GM18511 (cell line): ENCODE measurements around the gene MADD.

Experiments
- ATAC-seq: cut with Tn5 transposase; IDR thresholded peaks from one replicate; pipeline ENCODE4 v1.9.1; 2021; ENCODE audit warnings: mild to moderate bottlenecking, moderate library complexity; ENCODE audit not compliant: unreplicated experiment

The MADD gene

GRCh38 chr11:47269829-47270305 is at the start of gene MADD:
TSS of gene MADD (plus strand) at chr11:47270133.
- ATAC-seq = peak; percentile 80

- ATAC-seq = no peak
These were observed 49.5 kb upstream of the MADD start for GRCh38 chr11:47220401-47220821.

DNA sequence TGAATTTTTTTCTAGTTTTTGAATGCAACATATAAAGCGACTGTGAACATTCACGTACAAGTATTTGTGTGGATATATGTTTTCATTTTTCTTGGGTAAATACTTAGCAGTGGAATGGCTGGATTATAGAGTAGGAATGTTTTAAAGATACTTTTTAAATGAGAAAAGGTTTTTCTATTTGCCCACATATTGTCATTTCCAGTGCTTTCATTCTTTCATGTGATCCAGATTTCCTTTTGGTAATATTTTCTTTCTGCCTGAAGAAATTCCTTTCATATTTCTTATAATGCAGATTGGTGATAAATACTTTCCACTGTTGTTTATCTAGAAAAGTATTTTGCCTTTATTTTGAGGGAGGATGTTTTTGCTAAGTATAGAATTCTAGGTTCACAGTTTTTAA is 47.2 kb upstream of the MADD start:
- no peak for ATAC-seq

DNA sequence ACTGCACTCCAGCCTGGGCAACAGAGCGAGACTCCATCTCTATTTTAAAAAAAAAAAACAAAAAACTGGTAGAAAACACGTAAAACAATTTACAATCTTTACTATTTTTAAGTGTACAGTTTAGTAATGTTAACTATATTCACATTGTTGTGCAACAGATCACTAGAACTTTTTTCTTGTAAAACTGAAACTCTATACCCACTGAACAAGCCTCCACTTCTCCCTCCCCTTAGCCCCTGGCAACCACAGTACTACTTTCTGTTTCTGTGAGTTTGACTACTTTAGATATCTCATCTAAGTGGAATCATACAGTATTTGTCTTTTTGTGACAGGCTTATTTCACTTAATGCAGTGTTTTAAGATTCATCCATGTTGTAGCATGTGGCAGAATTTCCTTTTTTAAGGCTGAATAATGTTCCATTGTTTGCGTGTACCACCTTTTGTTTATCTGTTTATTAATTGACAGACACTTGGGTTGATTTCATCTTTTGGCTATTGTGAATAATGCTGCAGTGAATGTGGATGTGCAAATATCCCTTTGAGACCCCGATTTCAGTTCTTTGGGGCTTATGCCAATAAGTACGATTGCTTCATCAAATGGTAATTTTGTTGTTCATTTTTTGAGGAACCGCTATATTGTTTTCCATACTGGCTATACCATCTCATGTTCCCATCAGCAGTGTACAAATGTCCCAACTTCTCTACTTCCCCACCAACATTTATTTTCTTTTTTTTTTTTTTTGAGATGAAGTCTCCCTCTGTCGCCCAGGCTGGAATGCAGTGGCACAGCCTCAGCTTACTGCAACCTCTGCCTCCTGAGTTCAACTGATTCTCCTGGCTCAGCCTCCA is 44.2 kb upstream of the MADD start:
- peak; percentile 90 for ATAC-seq

GRCh38 chr11:47229161-47229560 is 40.8 kb upstream of the MADD start:
- no peak for ATAC-seq

- no peak for ATAC-seq
These were observed 36.9 kb upstream of the MADD start for GRCh38 chr11:47233051-47233450.

- ATAC-seq = no peak
These were observed 35.8 kb upstream of the MADD start for GRCh38 chr11:47233989-47234668.

DNA sequence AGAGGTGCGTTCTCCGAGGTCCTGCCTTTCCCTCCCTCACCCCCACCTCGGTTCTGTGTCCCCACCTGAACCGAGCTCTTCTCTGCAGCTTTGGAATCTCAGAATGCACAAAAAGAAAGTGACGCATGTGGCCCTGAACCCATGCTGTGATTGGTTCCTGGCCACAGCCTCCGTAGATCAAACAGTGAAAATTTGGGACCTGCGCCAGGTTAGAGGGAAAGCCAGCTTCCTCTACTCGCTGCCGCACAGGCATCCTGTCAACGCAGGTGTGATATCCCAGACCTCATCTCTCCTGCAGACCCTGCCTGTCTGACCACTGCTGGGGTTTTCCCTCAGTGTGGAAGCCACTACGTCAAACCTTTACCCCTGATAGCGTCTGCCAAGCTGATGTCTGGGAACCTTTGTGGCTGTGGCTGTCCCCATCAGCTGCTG is 35.2 kb upstream of the MADD start:
- no peak for ATAC-seq

DNA sequence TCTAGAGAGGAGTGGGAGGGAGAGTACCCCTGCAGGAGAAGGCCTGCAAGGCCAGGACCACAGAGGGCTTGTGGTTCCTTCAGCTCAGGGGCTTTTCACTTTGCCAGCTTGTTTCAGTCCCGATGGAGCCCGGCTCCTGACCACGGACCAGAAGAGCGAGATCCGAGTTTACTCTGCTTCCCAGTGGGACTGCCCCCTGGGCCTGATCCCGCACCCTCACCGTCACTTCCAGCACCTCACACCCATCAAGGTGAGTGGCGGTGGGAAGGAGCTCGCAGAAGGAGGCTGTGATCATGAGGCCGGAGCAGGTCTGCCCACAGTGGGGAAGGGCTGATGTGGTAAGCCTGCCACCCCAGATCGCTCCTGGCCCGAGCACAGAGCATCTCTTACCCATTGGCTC is 34.8 kb upstream of the MADD start:
- ATAC-seq = no peak

DNA sequence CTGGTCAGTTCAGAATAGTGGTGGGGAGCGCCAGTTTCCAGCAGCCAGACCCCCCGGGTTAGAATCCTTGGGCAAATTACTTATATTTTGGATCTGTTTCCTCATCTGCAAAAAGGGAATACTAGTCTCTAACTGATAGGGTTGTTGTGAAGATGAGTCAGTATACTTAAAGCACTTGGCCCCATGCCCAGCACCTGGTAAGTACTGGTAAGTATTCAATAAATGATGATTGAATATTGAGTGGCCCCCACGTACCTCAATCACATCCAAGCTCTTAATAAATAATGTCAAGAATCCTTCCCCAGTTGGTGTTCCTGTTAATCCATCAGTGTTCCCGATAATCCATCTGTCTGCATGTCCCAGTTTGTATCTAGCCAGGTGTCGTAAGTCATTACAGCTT is 33.5 kb upstream of the MADD start:
- no peak for ATAC-seq

- ATAC-seq = no peak
These were observed 30.1 kb upstream of the MADD start for GRCh38 chr11:47239852-47240251.

DNA sequence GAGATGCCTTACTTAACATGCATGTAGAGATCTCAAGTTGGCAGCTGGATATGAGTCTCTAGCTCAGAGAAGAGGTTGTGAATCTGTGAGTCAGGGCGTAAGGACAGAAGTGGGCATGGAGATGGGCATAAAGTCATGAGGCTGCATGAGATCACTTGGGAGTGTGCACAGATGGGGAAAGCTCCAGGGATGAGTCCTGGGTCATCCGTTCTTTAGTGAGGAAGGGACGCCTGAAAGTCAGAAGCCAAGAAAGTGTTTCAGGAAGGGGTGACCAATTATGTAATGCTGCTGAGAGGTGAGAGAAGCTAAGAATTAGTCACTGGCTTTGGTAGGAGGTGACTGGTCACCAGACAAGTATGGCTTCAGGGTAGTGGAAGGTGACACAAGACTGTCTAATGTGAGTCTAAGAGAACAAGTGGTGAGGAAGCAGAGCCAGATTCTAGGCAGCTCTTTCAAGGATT is 28.1 kb upstream of the MADD start:
- ATAC-seq = no peak

DNA sequence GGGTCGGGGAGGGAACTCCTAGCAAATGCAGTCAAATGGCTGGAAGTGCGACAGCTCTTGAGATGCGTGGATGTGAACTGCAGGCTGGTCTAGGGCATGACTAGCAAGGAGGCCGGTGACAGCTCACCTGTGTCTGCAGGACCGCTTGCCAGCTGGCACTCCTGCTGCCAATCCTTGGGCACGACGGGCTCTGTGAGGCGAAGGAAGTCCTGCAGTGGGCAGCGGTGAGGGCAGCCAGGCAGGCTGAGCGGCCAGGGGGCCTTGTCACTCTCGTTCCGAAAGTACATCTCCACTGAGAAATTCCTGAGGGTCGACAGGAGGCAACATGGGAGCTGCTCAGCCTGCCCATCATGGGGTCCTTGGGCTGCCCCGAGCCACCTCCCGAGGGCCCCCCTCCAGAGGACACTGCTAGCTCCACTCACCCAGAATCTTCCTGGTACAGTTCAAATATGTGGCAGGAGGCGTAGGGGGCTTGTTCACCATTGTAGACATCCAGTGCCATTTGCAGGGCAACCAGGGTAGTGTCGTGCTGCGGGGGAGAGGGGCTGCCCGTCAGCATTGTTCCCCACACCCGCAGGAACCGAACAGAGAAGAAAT is 27.2 kb upstream of the MADD start:
- ATAC-seq = no peak

- no peak for ATAC-seq
These were observed 26.5 kb upstream of the MADD start for GRCh38 chr11:47243454-47243853.

DNA sequence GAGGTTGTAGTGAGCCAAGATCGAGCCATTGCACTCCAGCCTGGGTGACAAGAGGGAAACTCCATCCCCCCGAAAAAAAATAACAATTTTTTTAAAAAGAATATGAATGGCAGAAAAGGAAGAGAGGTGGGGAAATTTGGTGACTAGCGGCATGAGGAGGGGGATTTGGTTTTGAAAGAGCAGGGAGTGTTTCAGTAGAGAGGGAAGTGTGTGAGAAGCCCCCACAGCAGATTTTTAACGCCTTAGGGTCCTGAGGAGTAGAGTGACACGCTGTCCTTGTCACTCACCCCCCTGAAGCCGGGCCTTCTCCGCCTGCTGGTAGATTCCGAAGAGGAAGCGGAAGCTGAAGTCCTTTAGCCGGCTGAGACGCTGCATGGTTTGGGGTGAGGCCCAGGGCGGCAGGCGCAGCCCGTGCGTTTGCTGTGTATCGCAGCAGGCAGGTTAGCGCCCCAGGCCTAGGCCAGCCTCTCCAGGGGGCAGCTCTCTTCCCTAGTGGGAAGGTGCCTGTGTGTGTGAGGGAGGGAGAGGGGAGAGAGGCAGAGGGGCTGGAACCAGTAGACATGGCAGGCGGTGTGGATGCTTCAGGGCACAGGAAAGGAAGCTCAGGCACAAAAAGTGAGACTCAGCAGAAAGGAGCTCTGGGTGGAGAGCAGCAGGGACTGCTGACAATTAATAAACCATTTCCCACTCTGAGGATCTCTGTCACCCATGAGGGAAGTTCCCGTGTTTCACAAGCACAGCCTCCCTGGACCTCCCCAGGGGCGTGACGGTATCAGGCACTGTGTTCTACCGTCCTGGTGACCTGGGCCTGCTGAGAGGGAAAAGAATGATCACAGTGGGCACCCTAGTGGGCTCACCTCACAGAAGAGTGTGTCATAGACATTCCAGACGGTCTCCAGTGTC is 25.2 kb upstream of the MADD start:
- ATAC-seq = no peak

DNA sequence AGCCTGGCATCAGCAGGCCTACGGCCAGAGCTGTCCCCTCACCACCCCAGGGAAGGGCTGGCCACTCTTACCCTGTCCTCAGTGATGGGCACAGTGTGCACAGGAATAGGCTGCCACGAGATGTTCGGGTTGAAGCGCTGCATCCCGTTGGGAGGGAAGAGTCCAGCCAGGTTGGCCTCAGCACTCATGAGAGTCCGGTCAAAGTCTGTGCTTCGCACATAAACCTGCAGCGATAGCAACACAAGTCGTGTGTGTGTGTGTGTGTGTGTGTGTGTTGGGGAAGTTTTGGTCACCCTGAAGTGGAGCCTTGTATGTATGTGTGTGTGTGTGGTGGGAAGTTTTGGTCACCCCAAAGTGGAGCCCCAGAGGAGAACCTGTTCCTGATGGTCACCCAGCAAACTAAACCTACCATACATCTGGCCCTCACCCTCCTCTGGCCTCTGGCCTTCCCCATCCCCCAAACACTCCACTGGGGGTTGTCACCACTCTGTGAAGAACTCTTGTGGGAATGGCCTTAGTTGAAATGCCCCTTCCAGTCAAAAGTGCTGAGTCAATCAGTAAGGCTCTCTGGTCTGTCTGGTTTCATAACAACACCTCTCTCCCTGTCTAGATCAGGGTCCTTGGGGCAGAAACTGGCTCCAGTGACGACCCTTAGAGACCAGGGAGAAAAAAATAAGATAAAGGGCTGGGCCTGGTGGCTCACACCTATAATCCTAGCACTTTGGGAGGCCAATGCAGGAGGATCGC is 24.1 kb upstream of the MADD start:
- ATAC-seq = no peak

DNA sequence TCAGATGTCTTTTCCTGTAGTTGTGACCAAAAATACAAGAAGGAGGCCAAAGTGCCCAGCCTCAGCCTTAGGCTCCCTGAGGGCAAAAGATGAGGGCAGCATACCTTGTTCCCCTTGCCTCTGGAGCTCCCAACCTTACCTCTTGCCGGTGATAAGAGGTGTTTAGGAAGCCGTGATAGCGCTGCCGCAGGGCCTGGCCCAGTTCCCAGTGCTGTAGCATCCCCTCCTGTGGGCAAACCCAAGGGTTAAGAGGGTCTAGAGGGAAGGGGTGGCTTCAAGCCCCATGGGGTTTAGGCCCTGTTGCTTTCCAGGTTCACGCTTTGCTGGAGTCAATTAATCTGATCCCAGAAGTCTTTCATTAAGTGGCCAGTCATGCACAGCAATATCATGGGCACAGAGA is 22.4 kb upstream of the MADD start:
- ATAC-seq = no peak

GRCh38 chr11:47248304-47248663 is 21.6 kb upstream of the MADD start:
- ATAC-seq = peak; percentile 36

DNA sequence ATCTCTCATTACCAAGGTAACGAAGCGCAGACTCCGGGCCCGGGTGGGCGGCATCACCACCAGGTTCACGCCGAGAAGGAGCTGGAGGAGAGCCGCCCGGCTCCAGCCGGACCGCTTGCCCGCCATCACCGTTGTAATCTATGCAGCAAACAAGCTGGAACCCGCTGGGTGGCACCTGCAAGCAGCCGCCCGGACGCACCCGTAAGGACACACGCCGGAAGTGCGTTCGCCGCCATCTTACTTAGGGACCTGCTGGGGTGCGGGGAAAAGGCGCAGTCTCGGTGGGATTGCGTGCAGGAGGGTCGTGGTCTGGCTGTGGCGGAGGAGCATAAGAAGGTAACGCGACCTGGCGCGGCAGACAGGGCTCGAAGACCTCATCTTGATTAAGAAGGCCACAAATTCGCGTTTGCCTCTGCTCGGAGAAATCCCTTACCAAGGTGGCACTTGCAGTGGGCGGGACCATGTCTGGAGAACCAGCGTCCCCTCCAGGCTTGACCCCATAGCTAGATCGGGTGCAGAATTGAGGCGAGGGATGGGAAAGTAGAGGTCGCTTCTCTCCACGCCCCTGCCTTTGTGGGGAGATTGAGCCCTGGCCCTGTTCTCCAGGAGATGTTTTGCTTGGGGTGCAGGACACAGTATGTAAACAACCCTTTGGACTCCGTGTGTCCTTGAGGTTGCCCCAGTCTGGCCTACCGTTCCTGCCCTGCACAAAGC is 21.1 kb upstream of the MADD start, which contains the start of gene ACP2:
TSS of gene ACP2 (minus strand) at position 151 of the 714 bp plus-strand sequence. CDS start at position 126, 25 bp downstream.
- peak; percentile 96 for ATAC-seq
